Measurements from ENCODE around the gene UBE2D2. TPM values are rescaled to one million over a fixed set of nuclear protein-coding genes. Genes with fewer than 3 reads are reported as not detected.

The UBE2D2 gene
- total and polyA plus RNA-seq, 4 experiments from 2014 or later = 160 to 411 (median 255) TPM

- H3K4me1 Mint-ChIP-seq = peaks cover 10 to 34% (median 15%) of the 10 kb centered on the region in 4 donors
- Histone ChIP-seq H3K9me3 (ENCODE audit: control insufficient read depth in 1 of 2, low read length in 2 of 2) (no peaks in the 10 kb centered on the region), H3K27me3 (ENCODE audit: insufficient read depth, low read length) (peaks cover 29% of the 10 kb centered on the region), H3K4me1 (ENCODE audit: insufficient read depth, low read length) (peaks cover 21% of the 10 kb centered on the region), H3K36me3 (ENCODE audit: insufficient read depth, low read length) (no peaks in the 10 kb centered on the region), H3K4me3 (ENCODE audit: low read length in 2 of 2) (no peak overlapping the region), H3K27ac (ENCODE audit: low read depth, low read length) (no peak overlapping the region)
- H3K27me3 Mint-ChIP-seq = peaks cover 33 to 38% of the 10 kb centered on the region in 2 donors
- ChIA-PET CTCF (ENCODE audit: partially characterized antibody) (interaction anchor here (0.7 to 1.2 kb wide), 3 partner anchors 17 to 21 kb away, joined by 3 to 5 read pairs (median 3); no protein-coding TSS in a partner anchor), POLR2A (ENCODE audit: partially characterized antibody) (interaction anchor here (1.4 kb wide), 1 partner anchor 13 kb away, joined by 3 read pairs; no protein-coding TSS in a partner anchor)
- intact Hi-C loops (cut with micrococcal nuclease) = no loop called here
- H3K27ac Mint-ChIP-seq = no peak overlapping the region
- peaks cover 0 to 2% (median 0%) of the 10 kb centered on the region in 8 donors for H3K9me3 Mint-ChIP-seq
- DNase-seq = no peak
- no peaks in the 10 kb centered on the region for H3K36me3 Mint-ChIP-seq
- H3K4me3 Mint-ChIP-seq = no peak overlapping the region
These were observed 93.3 kb downstream of the UBE2D2 start for GRCh38 chr5:139654464-139654863.

GRCh38 chr5:139654871-139655491 lies 93.8 kb downstream of the UBE2D2 start:
- Mint-ChIP-seq H3K36me3 (no peaks in the 10 kb centered on the region), H3K27me3 (peaks cover 28 to 33% of the 10 kb centered on the region in 2 donors), H3K4me3 (no peak overlapping the region), H3K4me1 (peaks cover 5 to 29% (median 10%) of the 10 kb centered on the region in 4 donors), H3K9me3 (no peaks in the 10 kb centered on the region), H3K27ac (no peak overlapping the region)
- H3K4me3 ChIP-seq (ENCODE audit: low read length in 2 of 2) = no peak overlapping the region
- ChIA-PET POLR2A (ENCODE audit: partially characterized antibody) (interaction anchor here (1.4 kb wide), 1 partner anchor 13 kb away, joined by 3 read pairs; no protein-coding TSS in a partner anchor), CTCF (ENCODE audit: partially characterized antibody) (interaction anchor here (0.7 to 1.2 kb wide), 3 partner anchors 17 to 22 kb away, joined by 3 to 5 read pairs (median 3); no protein-coding TSS in a partner anchor)
- no peak for DNase-seq
- no peaks in the 10 kb centered on the region for H3K36me3 ChIP-seq (ENCODE audit: insufficient read depth, low read length)
- intact Hi-C loops (cut with micrococcal nuclease) = no loop called here
- H3K27me3 ChIP-seq (ENCODE audit: insufficient read depth, low read length) = peaks cover 24% of the 10 kb centered on the region
- H3K9me3 ChIP-seq (ENCODE audit: control insufficient read depth in 1 of 2, low read length in 2 of 2) = no peaks in the 10 kb centered on the region
- no peak overlapping the region for H3K27ac ChIP-seq (ENCODE audit: low read depth, low read length)
- H3K4me1 ChIP-seq (ENCODE audit: insufficient read depth, low read length) = peaks cover 16% of the 10 kb centered on the region

GRCh38 chr5:139655727-139656271 lies 94.7 kb downstream of the UBE2D2 start:
- POLR2A ChIA-PET (ENCODE audit: partially characterized antibody) = no interaction called here
- no peak overlapping the region for H3K4me3 Mint-ChIP-seq
- Histone ChIP-seq H3K4me1 (ENCODE audit: insufficient read depth, low read length) (peaks cover 7% of the 10 kb centered on the region), H3K4me3 (ENCODE audit: low read length in 2 of 2) (no peak overlapping the region), H3K27me3 (ENCODE audit: insufficient read depth, low read length) (peaks cover 16% of the 10 kb centered on the region), H3K9me3 (ENCODE audit: control insufficient read depth in 1 of 2, low read length in 2 of 2) (no peaks in the 10 kb centered on the region), H3K36me3 (ENCODE audit: insufficient read depth, low read length) (no peaks in the 10 kb centered on the region), H3K27ac (ENCODE audit: low read depth, low read length) (no peak overlapping the region)
- H3K27me3 Mint-ChIP-seq = peaks cover 27 to 32% of the 10 kb centered on the region in 2 donors
- intact Hi-C loops (cut with micrococcal nuclease) = no loop called here
- no peaks in the 10 kb centered on the region for H3K36me3 Mint-ChIP-seq
- no peaks in the 10 kb centered on the region for H3K9me3 Mint-ChIP-seq
- H3K4me1 Mint-ChIP-seq = peaks cover 3 to 22% (median 7%) of the 10 kb centered on the region in 4 donors
- CTCF ChIA-PET (ENCODE audit: partially characterized antibody) = no interaction called here
- no peak for DNase-seq
- no peak overlapping the region for H3K27ac Mint-ChIP-seq

- Mint-ChIP-seq H3K4me3 (no peak overlapping the region), H3K36me3 (no peaks in the 10 kb centered on the region), H3K27ac (peak overlapping the region in 1 of 7 donors; percentile 36), H3K9me3 (no peaks in the 10 kb centered on the region), H3K4me1 (peaks cover 0 to 4% (median under 1%) of the 10 kb centered on the region in 4 donors), H3K27me3 (peaks cover 12 to 16% of the 10 kb centered on the region in 2 donors)
- intact Hi-C loops (cut with micrococcal nuclease) = no loop called here
- Histone ChIP-seq H3K4me1 (ENCODE audit: insufficient read depth, low read length) (no peaks in the 10 kb centered on the region), H3K9me3 (ENCODE audit: control insufficient read depth in 1 of 2, low read length in 2 of 2) (no peaks in the 10 kb centered on the region), H3K4me3 (ENCODE audit: low read length in 2 of 2) (no peak overlapping the region), H3K36me3 (ENCODE audit: insufficient read depth, low read length) (no peaks in the 10 kb centered on the region), H3K27ac (ENCODE audit: low read depth, low read length) (no peak overlapping the region), H3K27me3 (ENCODE audit: insufficient read depth, low read length) (peaks cover 2% of the 10 kb centered on the region)
- ChIA-PET CTCF (ENCODE audit: partially characterized antibody) (interaction anchor here (1.3 kb wide), 1 partner anchor 22 kb away, joined by 3 read pairs; no protein-coding TSS in a partner anchor), POLR2A (ENCODE audit: partially characterized antibody) (no interaction called here)
- DNase-seq = no peak
These were observed 96.5 kb downstream of the UBE2D2 start for GRCh38 chr5:139657363-139658321.

- no peaks in the 10 kb centered on the region for H3K4me1 ChIP-seq (ENCODE audit: insufficient read depth, low read length)
- Mint-ChIP-seq H3K36me3 (no peaks in the 10 kb centered on the region), H3K9me3 (no peaks in the 10 kb centered on the region), H3K27ac (no peak overlapping the region), H3K27me3 (peaks cover 7 to 10% of the 10 kb centered on the region in 2 donors), H3K4me1 (peaks cover 0 to 4% (median under 1%) of the 10 kb centered on the region in 4 donors), H3K4me3 (no peak overlapping the region)
- ChIA-PET POLR2A (ENCODE audit: partially characterized antibody) (no interaction called here), CTCF (ENCODE audit: partially characterized antibody) (interaction anchor here (1.3 kb wide), 1 partner anchor 23 kb away, joined by 3 read pairs; no protein-coding TSS in a partner anchor)
- no peak overlapping the region for H3K27ac ChIP-seq (ENCODE audit: low read depth, low read length)
- intact Hi-C loops (cut with micrococcal nuclease) = no loop called here
- no peak for DNase-seq
- no peak overlapping the region for H3K4me3 ChIP-seq (ENCODE audit: low read length in 2 of 2)
- no peaks in the 10 kb centered on the region for H3K36me3 ChIP-seq (ENCODE audit: insufficient read depth, low read length)
- H3K27me3 ChIP-seq (ENCODE audit: insufficient read depth, low read length) = no peaks in the 10 kb centered on the region
- H3K9me3 ChIP-seq (ENCODE audit: control insufficient read depth in 1 of 2, low read length in 2 of 2) = no peaks in the 10 kb centered on the region
These were observed 97.4 kb downstream of the UBE2D2 start for GRCh38 chr5:139658501-139658927.

- ChIA-PET CTCF (ENCODE audit: partially characterized antibody) (interaction anchor here (1.3 kb wide), 1 partner anchor 23 kb away, joined by 3 read pairs; no protein-coding TSS in a partner anchor), POLR2A (ENCODE audit: partially characterized antibody) (no interaction called here)
- Mint-ChIP-seq H3K4me1 (peaks cover 0 to 5% (median under 1%) of the 10 kb centered on the region in 4 donors), H3K9me3 (no peaks in the 10 kb centered on the region), H3K27me3 (peaks cover 3 to 7% of the 10 kb centered on the region in 2 donors), H3K36me3 (no peaks in the 10 kb centered on the region), H3K27ac (no peak overlapping the region), H3K4me3 (no peak overlapping the region)
- H3K36me3 ChIP-seq (ENCODE audit: insufficient read depth, low read length) = no peaks in the 10 kb centered on the region
- H3K4me3 ChIP-seq (ENCODE audit: low read length in 2 of 2) = no peak overlapping the region
- no peak overlapping the region for H3K27ac ChIP-seq (ENCODE audit: low read depth, low read length)
- intact Hi-C loops (cut with micrococcal nuclease) = no loop called here
- no peaks in the 10 kb centered on the region for H3K4me1 ChIP-seq (ENCODE audit: insufficient read depth, low read length)
- H3K9me3 ChIP-seq (ENCODE audit: control insufficient read depth in 1 of 2, low read length in 2 of 2) = no peaks in the 10 kb centered on the region
- DNase-seq = no peak
- no peaks in the 10 kb centered on the region for H3K27me3 ChIP-seq (ENCODE audit: insufficient read depth, low read length)
These were observed 98.0 kb downstream of the UBE2D2 start for GRCh38 chr5:139658928-139659667.

Measured in CD4-positive, alpha-beta memory T cell (primary cell).